Suppressor macrophage treated with lipopolysaccharide for 1 hour (primary cell): ENCODE results near the gene BIRC7.
"Not testable (repeated sequence)": the region's sequence is repeated elsewhere in the genome, so short reads cannot be mapped to it uniquely, and the experiment has no call there.

Experiments
- DNase-seq, 3 donors: peaks; one replicate each; pipeline ENCODE4 v3.0.0-alpha.2; 2020 to 2022

BIRC7 gene

DNA sequence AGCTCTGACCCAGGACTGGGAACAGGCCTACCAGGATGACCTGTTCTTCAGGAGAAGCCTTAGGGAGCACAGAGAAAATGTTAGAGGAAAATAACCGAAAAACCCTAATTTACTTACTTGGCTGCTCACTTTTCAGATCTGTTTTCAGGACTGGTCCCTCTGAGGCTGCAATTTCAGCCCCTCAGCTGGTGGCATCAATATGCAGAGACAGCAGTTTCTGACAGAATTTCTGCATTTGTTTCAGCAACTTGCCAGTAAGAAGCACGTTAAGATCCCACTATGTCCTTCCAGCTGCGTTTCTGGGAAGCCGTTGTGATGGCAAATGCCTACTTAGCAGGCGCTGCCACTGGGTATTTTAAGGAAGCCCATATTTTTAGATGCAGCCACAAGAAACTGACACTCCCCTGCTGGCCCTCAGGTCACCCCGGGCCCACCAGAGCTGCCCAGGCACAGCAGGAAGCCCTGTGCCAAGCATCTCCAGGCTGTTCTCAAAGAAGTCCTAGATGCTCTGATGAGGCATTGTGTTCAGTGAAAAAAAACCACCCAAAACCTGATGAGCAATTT, 27.3 kb upstream of the BIRC7 start:
- DNase-seq, result no peak

DNA sequence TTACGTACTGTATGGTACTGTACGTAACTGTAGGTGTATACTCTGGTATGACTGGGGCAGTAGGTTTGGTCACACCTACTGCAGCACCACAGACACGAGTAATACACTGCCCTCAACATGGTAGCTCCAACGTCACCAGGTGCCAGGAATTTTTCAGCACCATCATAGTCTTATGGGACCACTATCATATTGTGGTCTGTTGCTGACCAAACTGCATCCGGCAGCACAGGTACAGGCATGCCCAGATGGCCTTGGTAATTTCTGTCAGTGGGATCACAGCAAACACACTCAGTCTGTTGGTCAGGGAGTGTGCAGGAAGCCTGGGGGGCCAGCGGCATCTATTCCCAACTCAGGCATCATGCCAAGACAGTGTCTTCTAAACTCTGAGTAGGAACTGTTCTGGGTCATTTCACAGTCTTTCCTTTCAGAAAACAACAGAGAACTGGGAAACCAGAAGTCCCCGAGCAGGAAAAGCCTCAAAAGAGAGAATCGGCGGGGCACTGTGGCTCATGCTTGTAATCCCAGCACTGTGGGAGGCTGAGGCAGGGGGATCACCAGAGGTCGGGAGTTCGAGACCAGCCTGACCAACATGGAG, 25.6 kb upstream of the BIRC7 start:
- no peak for DNase-seq

DNA sequence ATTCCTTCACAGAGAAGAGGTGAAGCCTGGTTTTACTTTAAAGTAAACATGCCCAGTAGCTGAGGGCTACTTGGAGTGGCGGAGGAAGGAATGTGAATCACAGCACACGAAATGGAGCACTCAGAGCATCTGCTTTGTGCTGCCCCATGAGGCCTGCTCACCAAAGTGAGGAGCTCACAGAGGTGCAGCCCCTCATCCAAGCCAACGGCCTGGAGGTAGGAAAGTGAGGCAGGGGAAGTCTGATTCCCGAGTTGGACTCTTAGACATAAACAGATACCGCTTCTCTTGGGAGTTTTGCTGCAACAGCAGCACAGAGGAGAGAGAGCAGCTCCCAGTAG, 23.3 kb upstream of the BIRC7 start:
- no peak for DNase-seq

DNA sequence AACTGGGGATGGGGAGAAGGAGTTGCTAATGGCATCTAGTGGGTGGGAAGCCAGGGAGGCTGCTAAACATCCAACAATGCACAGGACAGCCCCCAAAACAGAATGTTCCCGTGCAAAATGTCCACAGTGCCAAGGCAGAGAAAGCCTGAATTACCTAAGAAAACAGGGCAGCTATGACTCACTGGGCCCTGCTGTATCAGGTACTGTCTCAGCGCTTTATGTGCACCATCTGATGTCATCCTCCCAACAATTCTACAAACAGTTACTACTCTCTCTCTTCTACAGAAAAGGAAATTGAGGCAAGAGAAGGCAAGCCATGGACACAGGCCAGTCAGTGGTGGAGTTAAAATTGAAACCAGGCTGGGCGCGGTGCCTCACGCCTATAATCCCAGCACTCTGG, 22.9 kb upstream of the BIRC7 start:
- no peak for DNase-seq

DNA sequence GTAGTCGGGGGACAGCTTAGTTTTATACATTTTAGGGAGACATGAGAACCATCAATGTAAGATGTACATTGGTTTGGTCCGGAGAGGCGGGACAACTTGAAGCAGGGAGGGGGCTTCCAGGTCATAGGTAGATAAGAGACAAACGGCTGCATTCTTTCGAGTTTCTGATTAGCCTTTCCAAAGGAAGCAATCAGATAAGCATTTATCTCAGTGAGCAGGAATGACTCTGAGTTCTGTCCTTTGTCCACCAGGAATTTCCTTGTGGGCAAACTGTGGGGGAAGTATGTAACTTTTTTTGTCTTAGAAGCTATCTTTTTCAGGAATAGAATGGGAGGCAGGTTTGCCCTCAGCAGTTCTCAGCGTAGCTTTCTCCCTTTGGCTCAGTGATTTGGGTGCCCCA, 21.2 kb upstream of the BIRC7 start:
- no peak for DNase-seq

DNA sequence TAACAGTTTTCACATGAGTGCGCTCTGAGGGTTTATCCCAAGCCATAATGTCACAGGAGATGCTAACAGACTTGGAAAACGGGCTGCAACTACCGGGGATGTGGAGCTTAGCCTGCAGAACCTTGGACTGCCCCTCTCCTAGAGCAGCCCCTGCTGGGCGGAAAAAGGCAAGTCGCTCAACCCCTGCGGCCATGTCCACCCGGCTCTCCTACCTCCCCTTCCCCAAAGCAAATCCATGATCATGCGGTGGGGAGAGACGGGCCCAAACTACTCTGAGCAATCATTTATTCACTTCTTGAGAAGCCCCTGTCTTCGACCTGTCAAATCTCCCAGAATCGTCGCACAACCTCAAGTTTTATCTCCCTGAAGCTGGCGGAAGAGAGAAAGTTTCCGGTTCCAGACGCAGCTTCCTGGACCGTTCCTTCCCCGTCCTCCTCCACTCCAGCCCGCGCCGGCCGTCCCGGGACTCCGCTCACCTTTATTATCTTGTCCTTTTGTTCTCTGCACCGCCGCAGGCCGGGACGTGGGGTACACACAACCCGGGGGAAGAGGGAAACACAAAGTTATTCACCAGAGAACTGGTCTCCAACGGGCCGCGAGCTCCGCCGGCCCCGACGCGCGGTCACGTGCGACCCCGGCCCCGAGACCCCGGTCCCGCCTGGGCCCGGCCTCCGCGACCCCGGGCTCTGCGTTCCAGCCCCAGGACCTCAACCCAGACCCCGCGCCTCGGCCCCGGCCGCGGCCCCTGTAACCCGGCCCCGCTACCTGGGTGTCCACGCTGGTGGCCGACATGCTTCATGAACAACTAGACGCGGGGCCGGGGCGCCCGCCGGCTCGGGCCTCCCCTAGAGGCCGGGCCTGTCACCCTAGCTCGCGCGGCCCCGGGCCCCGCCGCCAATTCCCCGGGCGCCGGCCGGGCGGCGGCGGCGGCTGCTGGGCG, 20.3 kb upstream of the BIRC7 start:
- peak; percentile 57 to 73 (median 67) for DNase-seq

DNA sequence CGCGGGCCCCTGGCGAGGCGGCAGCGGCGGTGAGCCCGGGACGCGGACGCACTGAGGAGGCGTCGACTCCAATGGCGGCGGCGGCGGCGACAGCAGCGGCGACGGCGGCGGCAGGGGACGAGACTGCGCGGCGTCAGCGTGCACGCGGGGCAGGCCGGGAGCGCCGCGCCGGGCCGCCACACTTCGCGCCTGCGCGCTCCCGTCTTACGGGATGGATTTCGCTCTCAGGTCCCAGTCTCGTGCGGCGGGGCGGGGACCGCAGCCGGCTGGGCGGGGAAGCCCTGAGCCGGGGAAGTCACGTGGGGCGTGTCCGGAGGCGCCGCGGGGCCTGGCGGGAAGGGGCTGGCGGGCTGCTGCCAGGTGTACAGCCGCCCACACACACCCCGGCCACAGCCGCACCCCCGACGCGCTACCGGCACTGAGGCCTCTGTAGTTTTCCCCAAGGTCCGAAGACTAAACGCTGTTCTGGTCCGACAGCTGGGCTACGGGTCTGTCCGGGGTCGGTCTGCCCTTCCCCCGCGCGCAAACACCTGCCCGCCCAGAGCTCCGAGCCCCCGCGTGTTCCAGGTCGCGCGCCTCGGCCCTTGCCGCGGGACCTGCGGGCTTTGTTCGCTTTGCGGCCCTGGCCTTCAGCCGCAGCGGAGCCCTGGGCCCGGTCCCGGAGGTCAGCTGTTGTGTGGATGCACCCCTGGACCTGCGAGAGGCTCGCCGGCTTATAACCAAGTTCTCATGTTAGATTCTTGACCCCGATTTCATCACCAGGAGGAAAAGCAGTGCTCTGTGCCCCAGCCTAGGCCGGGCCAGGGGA, 19.5 kb upstream of the BIRC7 start, which contains the start of gene YTHDF1:
YTHDF1 (minus strand) TSS at position 91 of the 808 bp plus-strand sequence. CDS start 239 bp downstream, outside the sequence.
- DNase-seq, result peak; percentile 95 to 98 (median 98)

DNA sequence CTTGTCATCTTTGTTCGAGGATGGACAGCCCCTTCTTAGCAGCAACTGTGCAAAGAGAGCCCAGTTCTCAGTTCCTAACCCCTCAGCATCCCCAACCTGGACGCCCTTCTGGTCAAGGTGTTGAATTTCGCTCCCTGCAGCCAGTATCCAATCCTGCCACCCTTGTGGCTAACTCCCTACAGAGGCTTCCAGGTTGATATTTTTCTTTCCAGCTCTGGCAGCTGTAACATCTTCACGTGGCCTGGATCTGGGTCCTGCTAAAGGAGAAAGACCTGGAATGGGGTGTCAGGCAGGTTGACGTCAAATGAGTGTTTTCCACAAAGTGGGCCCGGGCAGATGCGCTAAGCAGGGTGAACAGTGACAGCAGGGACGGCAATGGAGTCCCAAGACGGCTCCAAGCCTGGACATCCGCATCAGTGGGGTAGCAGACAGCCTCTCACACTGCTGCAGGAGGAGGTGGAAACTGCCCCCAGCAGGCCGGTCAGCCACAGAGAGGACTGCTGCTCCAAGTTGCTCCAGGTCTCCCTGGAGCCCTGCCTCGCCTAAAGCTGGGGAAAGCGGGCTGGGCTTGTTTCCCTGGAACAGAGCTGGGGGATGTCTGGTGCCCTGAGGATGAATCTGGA, 18.7 kb upstream of the BIRC7 start:
- DNase-seq, result no peak

DNA sequence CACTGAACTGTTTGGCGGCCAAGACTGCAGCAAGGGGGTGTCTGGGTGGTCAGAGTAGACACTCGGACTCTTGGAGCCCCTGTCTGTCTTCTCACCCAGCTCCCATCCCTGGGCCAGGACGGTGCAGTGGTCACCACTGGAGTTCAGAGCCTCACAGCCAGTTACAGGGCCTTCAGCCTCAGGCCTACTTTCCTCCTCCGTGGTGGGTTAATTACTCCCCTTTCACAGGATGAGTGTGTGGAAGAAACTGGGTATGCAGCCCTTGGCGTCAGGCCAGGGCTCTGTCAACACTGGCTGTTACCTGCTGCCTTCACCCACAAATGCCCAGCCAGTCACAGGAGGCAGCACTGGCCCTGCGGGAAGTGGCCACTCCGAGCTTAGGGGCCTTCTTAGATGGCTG, 18.0 kb upstream of the BIRC7 start:
- no peak for DNase-seq

DNA sequence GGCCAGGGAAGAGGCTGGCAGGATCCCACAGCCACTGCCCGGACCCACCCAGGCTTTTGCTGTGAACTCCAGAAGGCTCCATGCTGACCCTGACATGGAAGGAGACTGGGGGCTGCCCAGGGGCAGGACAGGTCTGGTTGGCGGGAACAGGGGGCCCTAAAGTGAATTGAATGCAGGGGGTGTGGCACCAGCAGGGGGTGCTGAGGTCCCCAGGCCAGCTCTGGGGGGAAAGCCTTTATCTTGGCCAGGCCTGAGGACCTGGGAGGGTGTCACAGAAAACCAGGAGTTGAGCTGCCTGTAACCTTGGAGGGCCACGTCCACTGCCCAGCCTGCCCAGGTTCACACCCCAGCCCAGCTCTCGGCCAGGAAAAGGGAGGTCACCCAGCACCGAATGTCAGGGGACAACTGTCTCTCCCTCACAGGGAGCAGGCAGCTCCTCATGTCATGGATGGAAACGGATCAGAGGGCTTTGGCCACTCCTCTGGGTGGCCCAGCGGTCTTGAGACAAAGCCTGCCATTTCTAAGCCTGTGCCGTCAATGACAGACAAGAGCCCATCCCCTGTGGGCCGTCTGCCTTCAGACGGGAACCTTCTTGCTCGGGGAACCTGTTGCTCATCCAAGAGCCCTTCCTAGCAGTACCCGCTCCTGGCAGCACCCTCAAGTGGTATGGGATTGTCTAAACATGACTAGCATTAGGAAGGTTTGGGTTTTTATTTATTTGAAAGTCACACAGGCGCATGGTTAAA, 16.8 kb upstream of the BIRC7 start:
- no peak for DNase-seq

DNA sequence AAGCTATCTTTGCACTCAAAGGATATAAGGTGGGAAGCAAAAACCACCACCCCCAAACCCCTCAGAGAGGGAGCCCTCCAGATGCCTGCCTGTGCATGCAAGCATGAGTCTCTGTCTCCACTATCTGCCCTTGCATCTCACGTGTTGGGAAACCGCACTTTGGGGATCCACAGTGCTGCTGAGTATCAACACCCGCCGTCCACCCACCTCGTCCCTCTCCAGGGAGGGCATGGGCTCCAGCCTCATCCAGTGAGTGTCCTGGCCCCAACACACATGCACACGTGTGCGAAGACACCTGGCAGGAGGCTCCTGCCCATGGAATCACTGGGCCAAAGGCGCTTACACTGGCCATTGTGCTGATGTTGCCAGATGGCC, 16.3 kb upstream of the BIRC7 start:
- no peak for DNase-seq

DNA sequence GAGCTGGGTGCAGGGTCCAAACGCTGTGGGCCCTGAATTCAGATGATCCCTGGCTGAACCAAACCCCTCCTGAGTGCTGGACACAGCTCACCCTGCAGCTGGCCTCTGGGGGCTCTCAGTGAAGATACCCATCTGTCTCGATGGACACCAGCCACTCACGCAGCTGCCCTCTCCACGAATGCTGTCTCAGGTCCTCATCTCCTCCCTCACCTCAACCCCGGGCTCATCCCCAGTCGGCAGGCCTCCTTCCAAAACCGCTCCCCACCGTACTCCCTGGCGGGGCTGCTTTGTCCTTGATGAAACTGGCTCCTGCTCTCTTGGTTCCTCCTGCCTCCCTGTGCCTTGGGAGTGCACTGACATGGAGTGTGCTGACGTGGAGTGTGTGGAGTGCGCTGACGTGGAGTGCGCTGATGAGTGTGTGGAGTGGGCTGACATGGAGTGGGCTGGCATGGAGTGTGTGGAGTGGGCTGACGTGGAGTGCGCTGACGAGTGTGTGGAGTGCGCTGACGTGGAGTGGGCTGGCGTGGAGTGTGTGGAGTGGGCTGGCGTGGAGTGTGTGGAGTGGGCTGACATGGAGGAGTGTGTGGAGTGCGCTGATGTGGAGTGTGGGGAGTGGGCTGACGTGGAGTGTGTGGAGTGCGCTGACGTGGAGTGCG, 15.7 kb upstream of the BIRC7 start:
- no peak for DNase-seq

DNA sequence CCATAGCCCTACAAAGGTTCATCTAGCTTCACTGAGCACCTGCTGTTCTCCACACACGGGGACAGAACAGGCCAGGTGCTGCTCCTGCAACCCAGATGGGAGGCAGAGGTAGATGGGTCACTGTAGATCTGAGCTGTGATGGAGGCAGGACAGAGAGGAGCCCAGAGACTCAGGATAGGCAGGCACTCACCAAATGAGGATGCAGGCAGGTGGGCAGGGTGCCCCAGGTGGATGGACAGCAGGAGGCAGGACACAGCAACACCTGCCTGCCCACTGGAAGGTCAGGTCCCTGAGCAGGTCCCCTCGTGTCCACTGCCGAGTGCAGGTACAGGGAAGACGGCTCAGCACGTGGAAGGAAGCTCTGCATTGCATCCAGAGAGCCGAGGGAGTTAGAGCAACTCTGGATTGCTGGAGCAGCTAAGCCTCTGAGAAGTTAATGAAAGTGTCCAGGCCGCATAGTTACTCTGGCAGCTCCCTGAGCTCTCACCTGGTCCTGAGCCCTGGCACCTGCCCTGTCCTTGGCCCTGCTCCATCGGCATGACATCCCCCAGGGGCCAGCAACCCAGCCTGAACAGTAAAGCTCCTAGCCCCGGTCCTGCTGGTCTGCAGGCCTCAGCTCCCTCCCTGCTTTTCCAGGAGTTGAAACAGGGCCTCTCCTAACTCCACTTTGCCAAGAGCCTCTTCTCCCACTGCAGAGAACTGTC, 14.9 kb upstream of the BIRC7 start:
- DNase-seq, result no peak

DNA sequence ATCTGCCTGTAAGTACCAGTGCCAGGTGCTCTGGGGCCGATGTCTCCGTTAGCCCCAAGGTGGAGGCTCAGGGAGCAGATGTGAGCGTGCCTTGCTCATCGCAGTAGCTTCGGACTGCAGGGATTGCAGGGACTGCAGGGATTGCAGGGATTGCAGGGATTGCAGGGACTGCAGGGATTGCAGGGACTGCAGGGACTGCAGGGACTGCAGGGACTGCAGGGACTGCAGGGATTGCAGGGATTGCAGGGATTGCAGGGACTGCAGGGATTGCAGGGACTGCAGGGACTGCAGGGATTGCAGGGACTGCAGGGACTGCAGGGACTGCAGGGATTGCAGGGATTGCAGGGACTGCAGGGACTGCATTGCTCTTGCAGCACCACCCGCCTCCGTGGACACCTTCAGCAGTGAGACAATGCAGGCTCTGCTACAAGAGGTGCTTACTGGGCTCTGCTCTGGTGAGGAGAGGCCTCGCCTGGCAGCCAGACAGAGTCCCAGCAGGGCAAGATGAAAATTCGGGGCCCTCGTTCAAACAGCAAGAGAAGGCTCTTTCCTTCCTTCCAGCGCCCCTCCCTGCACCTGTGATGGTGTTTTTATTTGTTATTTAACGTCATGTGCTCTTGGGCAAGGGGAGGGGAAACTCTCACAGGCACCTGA, 14.2 kb upstream of the BIRC7 start:
- not testable (repeated sequence) for DNase-seq

DNA sequence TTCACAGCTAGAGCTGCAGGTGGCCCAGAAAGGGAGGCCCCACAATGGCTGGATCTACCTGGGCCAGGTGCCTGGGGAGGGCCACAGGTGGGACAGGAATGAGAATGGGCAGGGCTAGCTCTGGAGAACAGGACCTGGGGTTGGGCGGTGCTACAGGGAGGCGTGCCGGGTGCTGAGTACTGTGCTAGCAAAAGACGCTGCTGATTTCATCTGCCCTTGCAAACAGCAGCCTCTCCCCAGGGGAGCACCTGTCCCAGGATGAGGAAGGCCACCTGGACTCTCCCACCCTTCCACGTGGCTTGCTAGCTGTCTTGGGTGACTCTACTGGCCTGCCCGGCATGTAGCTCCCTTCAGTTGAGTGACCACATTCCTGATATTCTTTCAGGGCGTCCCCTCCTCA, 13.2 kb upstream of the BIRC7 start:
- no peak for DNase-seq

DNA sequence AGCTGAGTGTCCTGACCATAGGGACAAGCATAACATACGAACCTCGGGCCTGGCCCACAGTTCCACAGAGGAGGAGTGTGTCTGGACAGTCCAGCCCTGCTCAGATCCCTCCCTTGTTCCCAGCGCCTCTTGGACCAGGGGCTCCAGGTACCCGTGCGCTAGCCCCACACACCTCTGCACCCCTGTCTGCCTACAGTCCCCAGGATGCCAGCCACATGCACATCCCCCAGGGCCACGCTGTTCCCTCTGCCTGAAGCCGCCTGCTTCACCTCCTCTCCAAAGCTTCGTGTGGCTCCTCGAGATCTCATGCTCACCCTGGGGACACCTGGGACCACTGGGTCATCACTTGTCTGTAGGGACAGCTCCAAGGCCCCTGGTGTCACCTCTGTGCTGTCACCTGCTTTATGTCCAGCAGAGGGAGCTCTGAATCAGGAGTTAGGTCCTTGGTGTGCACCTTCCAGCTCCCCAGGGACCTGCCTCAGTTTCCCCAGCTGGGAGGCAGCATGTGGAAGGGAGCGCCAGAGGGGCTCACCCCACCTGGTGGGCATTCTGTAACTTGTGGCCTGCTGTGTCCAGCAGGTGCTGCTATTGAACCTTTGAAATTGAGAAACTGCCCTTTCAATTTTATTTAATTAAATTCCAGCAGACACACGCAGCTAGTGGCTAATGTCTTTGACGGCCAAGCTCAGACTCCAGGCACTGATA, 12.4 kb upstream of the BIRC7 start:
- DNase-seq, result peak; percentile 58 to 69 (median 69)

DNA sequence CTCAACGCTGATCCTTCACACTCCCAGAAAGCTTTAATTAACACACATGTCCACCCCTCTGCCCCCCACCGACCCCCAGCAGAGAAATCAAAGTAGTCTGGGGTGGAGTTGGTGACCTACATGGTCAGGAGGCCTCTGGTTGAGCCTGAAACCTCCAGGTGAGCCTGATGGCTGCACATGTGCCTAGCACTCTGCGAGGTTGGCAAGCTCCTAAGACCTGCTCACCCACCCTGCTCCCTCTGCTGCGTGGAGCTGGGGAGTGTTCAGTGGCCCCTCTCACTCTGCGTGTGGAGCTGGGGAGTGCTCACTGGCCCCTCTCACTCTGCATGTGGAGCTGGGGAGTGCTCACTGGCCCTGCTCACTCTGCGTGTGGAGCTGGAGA, 11.9 kb upstream of the BIRC7 start:
- DNase-seq, result no peak

DNA sequence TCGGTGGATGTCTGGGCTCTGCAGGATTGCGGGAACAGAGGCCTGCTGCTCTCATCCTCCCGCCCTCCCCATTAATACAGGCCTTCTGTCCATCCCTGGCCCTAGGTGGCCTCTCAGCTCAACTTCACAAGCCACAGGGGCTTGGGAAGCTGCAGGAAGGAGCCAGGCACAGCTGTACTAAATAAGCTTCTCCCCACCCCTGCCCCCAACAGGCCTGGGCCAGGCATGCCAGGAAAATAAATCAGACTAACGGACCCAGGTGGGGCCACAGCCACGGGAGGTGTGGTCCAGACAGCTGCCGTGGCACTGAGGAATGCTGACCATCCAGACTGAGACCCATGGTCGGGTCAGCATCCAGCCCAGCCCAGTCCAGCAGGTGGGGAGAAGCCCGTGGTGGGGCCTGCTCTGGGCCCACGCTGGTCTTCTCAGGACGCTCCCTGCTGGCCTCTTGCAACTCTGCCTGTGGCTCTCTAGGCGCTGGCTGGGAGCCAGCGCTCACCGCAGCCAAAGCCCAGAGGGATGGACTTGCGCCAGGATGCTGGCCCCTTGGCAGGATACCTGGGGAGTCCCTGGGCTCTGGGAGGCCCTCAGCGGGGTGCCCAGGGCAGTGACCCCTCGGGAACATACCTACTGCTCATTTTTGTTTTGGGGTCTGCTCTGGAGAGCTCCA, 11.2 kb upstream of the BIRC7 start:
- DNase-seq, result no peak

DNA sequence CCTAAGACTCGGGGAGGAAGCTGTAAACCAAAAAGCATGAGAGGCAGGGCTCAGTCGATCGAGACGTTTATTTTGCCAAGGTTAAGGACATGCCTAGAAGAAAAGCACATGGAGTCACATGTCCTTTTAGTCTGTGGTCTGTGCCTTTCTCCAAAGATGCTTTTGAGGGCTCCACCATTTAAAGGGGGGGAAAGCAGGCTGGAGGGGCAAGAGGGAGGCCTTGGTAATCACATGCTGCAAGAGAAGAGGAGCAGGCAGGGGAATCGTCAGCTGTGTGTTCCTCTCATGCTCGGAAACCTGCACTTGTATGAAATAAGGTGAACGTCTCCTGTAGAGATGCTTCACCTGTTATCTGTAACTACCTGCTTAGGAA, 10.6 kb upstream of the BIRC7 start:
- no peak for DNase-seq
